Measurements from ENCODE around the gene LILRA2. TPM values are rescaled to one million over a fixed set of nuclear protein-coding genes. Genes with fewer than 3 reads are reported as not detected.
"Not testable (repeated sequence)": the region's sequence is repeated elsewhere in the genome, so short reads cannot be mapped to it uniquely, and the experiment has no call there.

The LILRA2 gene
- polyA plus RNA-seq (ENCODE audit: insufficient read length in 3 of 3) = under 1 TPM; 0.55 to 0.92 (median 0.58) TPM

DNA sequence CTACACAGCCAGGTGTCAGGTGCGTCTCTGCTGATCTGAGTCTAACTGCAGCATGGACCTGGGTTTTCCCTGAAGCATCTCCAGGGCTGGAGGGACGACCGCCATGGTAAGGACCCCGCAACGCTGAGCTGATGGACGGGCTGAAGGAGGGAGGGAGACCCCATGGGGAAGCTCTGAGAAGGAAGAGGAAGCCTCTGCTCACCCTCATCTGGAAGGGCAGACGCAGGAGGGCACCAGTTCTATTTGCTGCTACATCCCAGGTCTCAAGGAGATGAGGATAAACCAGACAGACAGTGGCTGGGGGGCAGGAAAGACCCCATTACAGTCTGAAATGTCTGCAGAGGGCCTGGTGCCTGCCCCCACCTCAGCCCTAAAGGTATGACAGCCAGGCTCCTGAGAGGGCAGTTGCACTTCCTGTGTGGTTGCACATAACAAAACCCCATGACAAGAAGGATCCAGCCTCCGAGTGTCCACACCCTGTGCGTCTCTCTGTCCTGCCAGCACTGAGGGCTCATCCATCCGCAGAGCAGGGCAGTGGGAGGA is at the start of gene LILRA2:
Gene LILRA2 (plus strand): TSS at position 461 of the 543 bp plus-strand sequence. CDS start 89 bp downstream, outside the sequence.
- DNase-seq (ENCODE audit: low read depth in 3 of 3, low spot score in 2 of 3) = no peak

DNA sequence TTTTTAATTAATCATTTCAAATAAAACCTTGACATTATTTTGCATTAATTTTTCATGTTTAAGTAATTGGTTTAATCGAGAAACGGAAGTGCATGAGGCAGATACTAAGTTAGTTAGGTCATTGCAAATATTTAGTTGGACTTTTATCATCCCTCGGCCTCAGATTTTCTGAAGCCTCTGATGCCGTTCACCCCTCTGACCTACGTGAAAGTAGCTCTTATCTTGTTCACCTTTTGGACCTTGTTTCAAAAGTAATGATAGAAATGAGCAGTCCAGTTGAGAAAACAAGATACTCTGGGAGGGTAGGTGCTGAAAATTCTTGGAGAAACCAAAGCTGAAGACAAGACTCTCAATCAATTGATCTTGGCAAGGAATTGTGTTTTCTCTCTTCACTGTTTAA is 48.0 kb upstream of the LILRA2 start:
- no peak for DNase-seq (ENCODE audit: low read depth in 3 of 3, low spot score in 2 of 3)

DNA sequence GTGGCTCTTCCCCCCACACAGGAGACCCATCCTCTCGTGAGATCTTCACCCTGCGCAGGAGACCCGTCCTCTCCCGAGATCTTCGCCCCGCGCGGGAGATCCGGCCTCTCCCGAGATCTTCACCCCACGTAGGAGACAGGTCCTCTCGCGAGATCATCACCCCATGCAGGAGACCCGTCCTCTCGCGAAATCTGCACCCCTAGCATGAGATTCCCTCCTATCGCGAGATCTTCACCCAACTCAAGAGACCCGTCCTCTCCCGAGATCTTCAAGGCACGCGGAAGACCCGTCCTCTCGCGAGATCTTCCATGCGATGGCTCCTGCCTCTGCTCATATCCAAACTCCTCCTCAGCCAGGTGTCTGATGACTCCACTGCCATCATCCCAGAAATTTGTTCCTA is 46.6 kb upstream of the LILRA2 start:
- no peak for DNase-seq (ENCODE audit: low read depth in 3 of 3, low spot score in 2 of 3)

DNA sequence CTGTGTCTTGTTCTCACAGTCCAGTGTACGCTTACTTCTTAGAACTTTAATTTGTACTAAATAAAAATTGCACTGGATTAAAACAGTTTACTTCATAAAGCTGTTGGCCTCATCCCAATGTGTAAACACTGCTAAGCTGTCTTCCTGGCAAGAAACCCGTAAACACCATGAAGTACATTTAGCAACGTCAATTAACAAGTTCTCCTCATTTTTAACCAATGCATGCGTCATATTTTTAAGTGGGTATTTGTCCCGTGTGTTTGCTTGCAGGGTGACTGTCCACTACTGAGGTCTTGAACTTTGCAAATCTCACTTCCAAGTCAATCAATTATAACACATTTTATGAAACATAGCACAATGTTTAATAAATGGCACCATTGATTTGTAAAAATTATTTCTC is 42.7 kb upstream of the LILRA2 start:
- no peak for DNase-seq (ENCODE audit: low read depth in 3 of 3, low spot score in 2 of 3)

DNA sequence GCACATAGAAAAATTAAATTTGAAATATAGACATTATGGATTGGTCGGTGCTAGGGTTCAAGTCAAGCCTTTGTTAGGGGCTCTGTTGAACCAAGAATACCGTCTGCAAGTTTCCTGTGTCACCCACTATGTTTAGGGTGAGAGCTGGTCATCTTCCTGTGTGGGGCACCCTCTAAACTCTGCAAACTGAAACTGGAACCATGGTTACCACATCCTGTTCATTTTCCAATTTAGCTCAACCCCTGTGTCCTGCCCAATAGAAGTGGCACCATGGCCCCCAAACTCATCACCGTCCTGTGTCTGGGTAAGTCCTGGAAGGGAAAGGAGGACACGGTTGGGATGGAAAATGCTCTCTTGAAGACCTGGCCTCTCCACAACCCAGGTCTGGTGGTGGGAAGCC is 41.1 kb upstream of the LILRA2 start:
- DNase-seq (ENCODE audit: low read depth in 3 of 3, low spot score in 2 of 3) = no peak

DNA sequence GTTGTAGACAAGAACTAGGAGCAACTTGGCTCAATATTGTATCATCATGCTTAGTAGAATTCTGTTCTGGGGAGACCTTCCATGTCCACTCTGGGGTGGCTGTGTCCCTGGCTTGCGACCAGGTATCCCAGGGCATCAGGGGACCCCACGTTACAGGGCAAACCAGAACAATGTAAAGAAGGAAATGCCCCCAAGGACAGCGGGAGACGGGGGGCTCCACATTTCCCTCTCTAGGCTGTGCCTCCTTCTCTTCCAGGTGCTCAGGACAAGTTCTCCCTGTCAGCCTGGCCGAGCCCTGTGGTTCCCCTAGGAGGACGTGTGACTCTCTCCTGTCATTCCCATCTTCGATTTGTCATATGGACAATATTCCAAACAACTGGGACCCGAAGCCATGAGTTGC is 40.1 kb upstream of the LILRA2 start:
- no peak for DNase-seq (ENCODE audit: low read depth in 3 of 3, low spot score in 2 of 3)

DNA sequence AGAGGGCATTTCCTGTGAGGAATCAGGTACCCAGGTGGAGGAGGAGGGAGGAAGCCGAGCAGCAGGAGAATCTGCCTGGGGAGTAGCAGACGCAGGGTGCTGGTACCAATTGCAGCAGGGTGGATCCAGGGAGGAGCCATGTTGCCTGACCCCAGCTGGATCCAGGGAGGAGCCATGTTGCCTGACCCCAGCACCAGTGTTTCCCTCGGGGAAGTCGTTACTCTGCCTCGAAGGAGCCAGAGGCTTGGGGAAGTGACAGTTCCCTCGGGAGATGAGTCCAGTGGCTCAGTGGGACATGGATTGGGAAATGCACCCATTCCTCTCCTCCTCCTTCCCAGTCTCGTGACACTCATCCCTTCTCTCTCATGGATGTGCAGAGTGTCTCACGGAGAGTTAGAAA is 39.4 kb upstream of the LILRA2 start:
- DNase-seq (ENCODE audit: low read depth in 3 of 3, low spot score in 2 of 3) = no peak

DNA sequence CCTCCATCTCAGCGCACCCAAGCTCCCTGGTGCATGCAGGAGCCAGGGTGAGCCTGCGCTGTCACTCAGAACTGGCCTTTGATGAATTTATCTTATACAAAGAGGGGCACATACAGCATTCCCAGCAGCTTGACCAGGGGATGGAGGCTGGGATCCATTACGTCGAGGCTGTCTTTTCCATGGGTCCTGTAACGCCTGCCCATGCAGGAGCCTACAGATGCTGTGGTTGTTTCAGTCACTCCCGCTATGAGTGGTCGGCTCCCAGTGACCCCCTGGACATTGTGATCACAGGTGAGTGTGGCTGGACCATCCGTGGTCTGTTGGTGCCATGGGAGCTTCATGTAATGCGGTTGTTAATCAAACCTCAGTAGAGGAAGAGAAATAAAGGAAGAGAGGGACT is 38.0 kb upstream of the LILRA2 start:
- no peak for DNase-seq (ENCODE audit: low read depth in 3 of 3, low spot score in 2 of 3)

DNA sequence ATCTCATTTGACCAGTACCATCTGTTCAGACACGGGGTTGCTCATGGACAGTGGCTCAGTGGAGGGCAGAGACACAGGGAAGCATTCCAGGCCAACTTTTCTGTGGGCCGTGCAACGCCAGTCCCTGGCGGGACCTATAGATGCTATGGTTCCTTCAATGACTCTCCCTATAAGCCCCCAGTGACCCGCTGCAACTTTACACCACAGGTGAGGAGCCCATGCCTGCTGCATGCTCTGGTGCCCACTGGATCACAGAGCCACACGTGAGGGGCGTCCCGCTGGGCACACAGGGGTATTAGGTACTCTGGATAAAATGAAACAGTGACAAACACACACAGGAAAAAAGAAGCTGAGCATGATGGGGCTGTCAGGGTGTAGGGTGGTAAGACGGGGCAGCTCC is 36.6 kb upstream of the LILRA2 start:
- DNase-seq (ENCODE audit: low read depth in 3 of 3, low spot score in 2 of 3) = no peak

DNA sequence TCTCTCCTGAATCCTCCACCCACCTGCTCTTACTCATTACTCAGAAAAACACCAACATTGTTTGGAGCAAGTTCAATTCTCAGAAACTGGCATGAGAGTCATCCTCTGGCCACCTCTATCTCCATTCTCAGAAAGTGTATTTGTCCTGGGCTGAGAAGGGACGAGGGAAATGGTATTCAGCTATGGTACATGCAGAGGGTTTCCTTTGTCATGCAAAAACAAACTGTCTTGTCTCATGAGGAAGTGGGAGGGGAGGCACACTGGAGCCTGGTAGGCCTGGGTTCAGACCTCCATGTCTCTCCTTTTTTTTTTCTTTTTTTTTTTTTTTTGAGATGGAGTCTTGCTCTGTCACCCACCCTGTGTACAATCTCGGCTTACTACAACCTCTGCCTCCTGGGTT is 31.9 kb upstream of the LILRA2 start:
- no peak for DNase-seq (ENCODE audit: low read depth in 3 of 3, low spot score in 2 of 3)

DNA sequence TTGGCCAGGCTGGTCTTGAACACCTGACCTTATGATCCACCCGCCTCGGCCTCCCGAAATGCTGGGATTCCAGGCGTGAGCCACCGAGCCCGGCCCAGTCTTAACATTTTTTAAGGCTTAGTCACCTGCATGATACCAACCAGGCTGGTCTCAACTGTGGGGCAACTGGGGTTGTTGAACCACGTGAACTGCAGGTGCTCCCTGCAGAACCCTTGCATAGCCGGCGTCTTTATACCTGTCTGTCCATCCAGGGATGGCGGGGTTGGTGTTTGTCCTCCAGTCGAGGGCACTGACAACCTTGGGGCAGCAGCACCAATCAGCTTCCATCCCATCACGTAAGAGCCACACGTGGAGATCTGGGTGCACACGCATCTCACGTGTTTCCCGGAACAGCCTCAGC is 24.8 kb upstream of the LILRA2 start:
- no peak for DNase-seq (ENCODE audit: low read depth in 3 of 3, low spot score in 2 of 3)

DNA sequence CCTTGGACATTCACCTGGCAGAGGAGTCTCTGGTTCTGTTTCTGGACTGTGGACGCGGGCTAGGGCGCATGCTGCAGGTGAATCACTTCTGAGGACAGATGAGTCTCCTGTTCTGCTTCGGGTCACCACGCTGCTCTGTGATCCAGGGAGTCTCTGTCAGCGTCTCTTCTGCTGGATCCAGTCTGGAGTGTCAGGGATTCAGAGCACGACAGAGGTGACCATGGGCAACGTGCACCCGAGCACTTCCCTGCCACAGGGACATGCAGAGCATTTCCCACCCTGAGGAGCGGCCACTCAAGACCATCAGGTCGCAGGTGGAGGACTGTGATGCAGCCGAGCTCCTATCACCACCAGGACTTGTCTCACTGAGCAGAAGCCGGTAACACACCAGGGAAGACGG is 24.4 kb upstream of the LILRA2 start:
- no peak for DNase-seq (ENCODE audit: low read depth in 3 of 3, low spot score in 2 of 3)

DNA sequence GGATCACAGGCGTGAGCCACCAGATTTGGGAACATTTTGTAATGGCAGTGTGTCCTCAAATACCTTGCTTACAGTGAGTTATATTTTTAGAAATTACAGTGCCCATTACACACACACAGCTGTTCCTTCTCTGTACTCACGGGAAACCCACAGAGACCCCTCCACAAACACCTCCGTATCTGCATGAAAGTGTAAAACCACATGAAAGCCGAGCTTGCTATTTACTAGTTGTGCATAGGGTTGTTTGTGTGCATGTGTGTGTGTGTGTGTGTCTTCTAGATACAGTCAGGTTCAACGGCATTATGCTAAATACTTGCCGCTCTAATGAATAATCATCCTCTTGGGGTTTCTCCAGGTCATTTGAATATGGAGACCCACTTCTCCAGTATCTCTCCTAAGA is 22.3 kb upstream of the LILRA2 start:
- DNase-seq (ENCODE audit: low read depth in 3 of 3, low spot score in 2 of 3) = no peak

DNA sequence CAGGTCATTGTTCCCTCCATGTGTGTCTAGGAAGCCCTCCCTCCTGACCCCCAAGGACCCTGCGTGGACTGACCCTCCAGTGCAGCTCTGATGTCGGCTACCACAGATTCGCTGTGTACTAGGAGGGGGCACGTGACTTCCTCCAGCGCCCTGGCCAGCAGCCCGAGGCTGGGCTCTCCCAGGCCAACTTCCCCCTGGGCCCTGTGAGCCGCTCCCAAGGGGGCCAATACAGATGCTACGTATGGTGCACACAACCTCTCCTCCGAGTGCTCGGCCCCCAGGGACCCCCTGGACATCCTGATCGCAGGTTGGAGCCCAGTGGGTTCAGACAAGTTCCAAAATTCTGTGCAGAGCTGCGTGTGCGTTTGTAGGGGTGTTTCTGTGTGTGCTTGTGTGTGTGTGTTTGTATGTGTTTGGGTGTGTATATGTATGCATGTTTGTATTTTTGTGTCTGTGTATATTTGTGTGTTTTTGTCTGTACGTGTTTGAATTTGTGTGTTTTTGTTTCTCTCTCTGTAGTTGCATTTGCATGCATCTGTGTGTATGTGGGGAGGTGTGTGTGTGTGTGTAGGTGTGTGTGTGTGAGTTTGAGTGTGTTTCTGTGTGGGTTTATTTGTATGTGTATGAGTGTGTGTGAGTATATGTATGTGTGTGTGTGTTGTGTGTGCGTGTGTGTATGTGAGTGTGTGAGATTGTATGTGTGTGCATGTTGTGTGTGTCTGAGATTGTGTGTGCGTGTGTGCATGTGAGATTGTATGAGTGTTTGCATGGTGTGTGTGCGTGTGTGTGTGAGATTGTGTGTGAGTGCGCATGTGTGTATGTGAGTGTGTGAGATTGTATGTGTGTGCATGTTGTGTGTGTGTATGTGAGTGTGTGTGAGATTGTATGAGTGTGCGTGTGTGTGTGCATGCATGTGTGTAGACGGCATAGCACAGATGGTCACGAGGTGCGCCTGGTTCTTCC is 21.4 kb upstream of the LILRA2 start:
- no peak for DNase-seq (ENCODE audit: low read depth in 3 of 3, low spot score in 2 of 3)

DNA sequence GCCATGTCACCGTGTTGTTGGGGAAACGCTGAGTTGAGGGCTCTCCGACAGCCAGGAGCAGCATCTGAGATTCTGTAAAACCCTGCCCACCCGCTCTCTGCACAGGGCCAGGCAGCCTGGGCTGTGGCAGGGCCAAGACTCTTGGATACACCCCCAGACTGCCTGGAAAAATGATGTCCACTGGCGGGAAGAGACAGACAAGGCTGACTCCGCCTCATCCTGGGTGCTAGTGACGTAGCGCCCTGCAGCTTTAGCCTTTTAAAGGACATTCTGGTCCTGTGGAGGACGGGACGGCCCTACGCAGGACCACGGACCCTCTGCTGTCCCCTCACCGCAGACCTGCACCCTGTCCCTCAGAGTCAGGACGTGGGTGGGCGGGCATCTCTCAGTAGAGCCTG is 20.7 kb upstream of the LILRA2 start:
- no peak for DNase-seq (ENCODE audit: low read depth in 3 of 3, low spot score in 2 of 3)

DNA sequence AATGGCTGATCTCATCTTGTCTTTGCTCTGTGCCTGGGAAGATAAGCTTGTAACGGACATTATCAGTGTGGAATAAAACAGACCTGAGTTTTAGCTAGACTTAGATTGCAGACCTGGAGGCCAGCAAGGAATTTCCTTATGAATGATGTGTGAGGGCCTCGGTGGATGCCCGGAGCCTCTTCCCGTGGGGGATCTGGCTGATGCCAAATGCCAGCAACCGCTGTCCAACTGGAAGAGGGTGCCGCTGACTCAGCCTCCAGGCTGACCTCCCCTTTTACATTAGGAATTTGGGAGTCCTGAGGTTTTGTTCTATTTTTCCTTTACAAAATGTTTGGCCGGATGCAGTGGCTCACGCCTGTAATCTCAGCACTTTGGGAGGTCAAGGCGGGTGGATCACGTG is 19.6 kb upstream of the LILRA2 start:
- no peak for DNase-seq (ENCODE audit: low read depth in 3 of 3, low spot score in 2 of 3)

DNA sequence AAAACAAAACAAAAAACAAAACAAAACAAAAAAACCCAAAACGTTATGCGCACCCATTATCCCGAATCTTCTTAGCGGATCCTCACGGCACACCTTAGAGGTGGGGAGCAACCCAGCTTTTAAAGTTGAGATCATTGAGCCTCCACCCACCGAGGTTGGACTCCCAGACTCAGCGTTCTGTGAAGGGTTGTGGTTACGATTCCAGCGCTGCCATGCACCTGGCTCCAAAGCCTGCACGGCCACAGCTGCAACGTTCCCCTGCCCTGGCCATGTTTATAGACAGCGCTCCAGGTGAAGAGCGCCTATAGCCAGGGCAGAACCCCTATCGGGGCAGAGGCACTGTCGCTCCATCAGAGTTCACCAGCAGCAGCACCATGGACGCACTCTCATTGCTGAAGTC is 18.7 kb upstream of the LILRA2 start:
- no peak for DNase-seq (ENCODE audit: low read depth in 3 of 3, low spot score in 2 of 3)

DNA sequence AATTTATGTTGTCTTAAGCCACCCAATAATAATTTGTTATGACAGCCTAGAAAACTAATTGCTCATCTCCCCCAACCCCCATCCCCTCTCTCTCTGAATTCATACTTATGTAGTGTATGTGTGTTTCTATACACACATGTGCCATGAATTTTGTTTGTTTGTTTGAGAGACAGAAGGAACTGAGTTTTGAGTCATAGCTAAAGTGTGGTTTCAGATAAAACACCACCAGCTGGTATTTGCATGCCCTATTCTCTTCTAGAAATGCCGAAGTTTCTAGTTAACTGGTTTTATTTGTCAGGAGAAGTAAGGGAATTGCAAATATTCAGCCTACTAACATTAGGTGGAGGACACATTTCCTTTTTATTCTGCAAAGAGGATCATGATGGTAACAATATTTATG is 17.4 kb upstream of the LILRA2 start:
- DNase-seq (ENCODE audit: low read depth in 3 of 3, low spot score in 2 of 3) = no peak

DNA sequence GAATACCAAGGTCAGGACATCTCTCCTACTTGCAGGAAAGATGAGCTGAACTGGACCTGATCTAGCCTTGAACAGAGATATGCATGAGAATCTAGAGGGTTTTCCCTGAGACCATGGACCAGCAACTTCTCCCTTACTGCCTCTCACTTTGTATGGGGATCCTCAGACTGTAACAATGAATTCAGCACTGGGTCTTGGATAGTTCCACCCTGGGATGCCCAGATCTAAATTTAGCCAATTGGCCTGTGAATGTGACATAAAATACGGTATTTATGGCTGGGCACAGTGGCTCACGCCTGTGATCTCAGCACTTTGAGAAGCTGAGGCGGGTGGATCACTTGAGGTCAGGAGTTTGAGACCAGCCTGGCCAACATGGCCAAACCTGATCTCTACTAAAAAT is 15.3 kb upstream of the LILRA2 start:
- no peak for DNase-seq (ENCODE audit: low read depth in 3 of 3, low spot score in 2 of 3)

DNA sequence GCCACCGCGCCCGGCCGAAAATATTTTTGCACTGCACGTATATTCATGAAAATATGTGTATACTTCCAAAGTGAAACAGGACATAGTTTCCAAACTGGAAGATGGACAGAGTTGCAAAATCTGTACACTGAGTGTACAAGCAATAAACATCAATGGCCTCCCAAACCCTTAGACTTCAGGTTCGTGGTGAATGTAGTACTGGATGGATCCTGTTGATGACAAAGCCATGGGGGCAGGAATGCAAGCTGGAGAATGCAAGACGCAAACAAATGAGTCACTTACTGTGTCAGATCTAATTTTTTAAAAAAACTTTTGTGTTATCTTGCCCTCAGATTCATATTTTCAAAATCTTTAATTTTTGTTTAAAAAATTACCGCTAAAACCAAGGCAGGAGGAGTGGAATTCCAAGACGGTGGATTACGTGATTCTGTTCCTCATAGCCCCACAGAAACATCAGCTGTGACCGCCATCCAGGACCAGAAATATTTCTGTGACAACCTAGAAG is 12.7 kb upstream of the LILRA2 start:
- DNase-seq (ENCODE audit: low read depth in 3 of 3, low spot score in 2 of 3) = no peak

DNA sequence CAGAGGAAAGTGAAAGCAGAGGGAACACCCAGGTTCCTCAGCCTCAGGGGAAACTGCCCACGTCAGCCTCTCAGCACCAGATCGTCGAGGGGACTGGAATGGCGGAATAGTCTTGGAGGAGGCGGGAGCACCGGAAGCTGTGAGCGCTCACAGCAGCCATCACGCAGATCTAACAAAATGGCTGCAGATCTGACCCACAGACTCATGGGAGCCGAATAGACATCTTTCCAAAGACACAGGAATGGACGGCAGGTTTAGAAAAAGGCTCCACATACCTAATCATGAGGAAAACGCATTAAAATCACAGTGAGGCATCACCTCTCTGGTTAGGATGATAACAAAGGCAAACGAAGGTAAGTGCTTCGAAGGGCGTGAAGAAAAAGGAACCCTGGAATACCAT is 11.8 kb upstream of the LILRA2 start:
- DNase-seq (ENCODE audit: low read depth in 3 of 3, low spot score in 2 of 3) = no peak

DNA sequence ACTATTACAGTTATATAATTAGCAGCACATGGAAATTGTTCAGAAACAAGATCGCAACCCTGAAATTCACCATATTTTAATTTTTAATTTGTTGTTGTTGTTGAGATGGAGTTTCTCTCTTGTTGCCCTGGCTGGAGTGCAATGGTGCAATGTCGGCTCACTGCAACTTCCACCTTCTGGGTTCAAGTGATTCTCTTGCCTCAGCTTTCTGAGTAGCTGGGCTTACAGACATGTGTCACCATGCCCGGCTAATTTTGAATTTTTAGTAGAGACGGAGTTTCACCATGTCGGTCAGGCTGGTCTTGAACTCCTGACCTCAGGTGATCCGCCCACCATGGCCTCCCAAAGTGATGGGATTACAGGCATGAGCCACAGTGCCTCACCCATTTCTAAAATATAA is 10.4 kb upstream of the LILRA2 start:
- not testable (repeated sequence) for DNase-seq (ENCODE audit: low read depth in 3 of 3, low spot score in 2 of 3)
